ENCODE data around the gene DUSP1. TPM values are rescaled to one million over a fixed set of nuclear protein-coding genes. Genes with fewer than 3 reads are reported as not detected.

The DUSP1 gene
- total RNA-seq, 4 donors from 2014 or later: 488 to 965 (median 649) TPM

DNA sequence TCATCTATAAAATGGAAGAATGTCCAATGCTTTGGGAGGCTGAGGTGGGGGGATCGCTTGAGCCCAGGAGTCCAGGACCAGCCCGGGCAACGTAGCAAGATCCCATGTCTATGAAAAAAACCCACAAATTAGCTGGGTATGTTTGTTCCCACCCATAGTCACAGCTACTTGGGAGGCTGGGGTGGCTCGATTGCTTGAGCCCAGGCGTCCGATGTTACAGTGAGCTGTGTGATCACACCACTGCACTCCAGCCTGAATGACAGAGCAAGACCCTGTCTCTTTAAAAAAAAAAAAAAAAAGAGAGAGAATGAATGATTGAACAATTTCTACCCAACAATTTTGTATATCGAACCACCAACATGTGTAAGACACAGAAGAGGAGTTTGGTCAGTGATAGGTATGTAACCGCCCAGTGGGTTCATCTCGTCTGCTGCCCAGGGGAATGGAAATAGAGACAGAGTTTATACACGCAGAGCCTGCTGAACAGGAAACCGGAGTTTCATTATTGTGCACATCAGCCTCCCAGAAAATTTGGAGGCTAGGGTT is 36.8 kb upstream of the DUSP1 start:
- Histone ChIP-seq H3K4me1 (no peaks in the 10 kb centered on the region), H3K27ac (peak overlapping the region in 3 of 4 donors; percentile 56 to 71 (median 67)), H3K27me3 (no peaks in the 10 kb centered on the region), H3K4me3 (no peak overlapping the region), H3K36me3 (no peaks in the 10 kb centered on the region), H3K9me3 (peaks cover 0 to 8% (median 0%) of the 10 kb centered on the region in 3 donors)
- TF ChIP-seq, protein P1, sequence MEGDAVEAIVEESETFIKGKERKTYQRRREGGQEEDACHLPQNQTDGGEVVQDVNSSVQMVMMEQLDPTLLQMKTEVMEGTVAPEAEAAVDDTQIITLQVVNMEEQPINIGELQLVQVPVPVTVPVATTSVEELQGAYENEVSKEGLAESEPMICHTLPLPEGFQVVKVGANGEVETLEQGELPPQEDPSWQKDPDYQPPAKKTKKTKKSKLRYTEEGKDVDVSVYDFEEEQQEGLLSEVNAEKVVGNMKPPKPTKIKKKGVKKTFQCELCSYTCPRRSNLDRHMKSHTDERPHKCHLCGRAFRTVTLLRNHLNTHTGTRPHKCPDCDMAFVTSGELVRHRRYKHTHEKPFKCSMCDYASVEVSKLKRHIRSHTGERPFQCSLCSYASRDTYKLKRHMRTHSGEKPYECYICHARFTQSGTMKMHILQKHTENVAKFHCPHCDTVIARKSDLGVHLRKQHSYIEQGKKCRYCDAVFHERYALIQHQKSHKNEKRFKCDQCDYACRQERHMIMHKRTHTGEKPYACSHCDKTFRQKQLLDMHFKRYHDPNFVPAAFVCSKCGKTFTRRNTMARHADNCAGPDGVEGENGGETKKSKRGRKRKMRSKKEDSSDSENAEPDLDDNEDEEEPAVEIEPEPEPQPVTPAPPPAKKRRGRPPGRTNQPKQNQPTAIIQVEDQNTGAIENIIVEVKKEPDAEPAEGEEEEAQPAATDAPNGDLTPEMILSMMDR (IDR thresholded peaks at IDR 0.05): no peak
- TF ChIP-seq EP300 (IDR thresholded peaks at IDR 0.05) (no peak), POLR2AphosphoS5 (IDR thresholded peaks at IDR 0.05) (no peak), POLR2A (IDR thresholded peaks at IDR 0.05) (no peak)
- ATAC-seq: no peak
- 88 to 95% methylated on average over 5 to 7 of the region's 11 CpGs for WGBS, 2 donors (ENCODE audit: low coverage in 1 of 2)

DNA sequence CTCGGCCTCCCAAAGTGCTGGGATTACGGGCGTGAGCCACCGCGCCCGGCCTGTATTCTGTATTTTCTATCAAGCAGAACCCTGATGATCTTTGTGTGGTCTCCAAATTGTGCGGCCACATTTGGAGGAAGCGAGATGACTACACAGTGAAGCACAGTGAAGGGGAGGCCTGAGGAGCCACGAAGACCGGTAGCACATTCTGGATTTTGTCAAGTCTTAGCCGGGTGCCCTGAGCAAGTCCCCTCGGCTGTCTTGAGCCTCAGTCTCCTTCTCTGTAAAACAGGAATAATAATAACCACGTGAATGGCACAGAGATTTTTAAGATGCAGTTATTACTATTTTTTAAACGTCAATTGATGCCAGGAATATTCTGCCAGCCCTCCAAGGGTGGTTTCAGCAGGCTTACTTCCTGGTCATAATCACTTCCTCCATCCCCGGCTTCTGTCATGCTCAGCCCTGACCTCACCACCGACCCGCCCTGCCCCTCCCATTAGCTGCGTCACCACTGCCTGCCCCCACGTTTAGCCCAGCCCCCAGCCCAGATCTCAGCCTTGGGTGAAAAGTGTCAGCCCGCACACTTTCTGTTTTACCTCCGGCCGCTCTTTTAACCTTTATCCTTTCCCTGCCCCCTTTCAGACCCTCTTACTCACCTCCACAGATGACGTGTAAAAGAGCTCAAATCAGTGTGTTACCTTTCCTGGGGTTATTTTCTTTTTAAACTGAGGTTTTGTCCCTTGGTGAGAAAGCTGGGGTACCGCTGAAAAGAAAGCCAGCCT is 36.1 kb upstream of the DUSP1 start:
- no peaks in the 10 kb centered on the region for H3K27me3 ChIP-seq
- no peaks in the 10 kb centered on the region for H3K4me1 ChIP-seq
- 30 to 60% methylated on average over 7 to 17 of the region's 24 CpGs for WGBS, 2 donors (ENCODE audit: low coverage in 1 of 2)
- no peaks in the 10 kb centered on the region for H3K36me3 ChIP-seq
- peak overlapping the region in 1 of 2 donors; percentile 23 for H3K4me3 ChIP-seq
- H3K9me3 ChIP-seq: peaks cover 0 to 8% (median 0%) of the 10 kb centered on the region in 3 donors
- ATAC-seq: peak; percentile 93
- TF ChIP-seq, protein P1 (IDR thresholded peaks at IDR 0.05): no peak
- TF ChIP-seq POLR2A (IDR thresholded peaks at IDR 0.05): peak in 1 of 2 donors; percentile 28
- peak overlapping the region in 3 of 4 donors; percentile 56 to 71 (median 67) for H3K27ac ChIP-seq

DNA sequence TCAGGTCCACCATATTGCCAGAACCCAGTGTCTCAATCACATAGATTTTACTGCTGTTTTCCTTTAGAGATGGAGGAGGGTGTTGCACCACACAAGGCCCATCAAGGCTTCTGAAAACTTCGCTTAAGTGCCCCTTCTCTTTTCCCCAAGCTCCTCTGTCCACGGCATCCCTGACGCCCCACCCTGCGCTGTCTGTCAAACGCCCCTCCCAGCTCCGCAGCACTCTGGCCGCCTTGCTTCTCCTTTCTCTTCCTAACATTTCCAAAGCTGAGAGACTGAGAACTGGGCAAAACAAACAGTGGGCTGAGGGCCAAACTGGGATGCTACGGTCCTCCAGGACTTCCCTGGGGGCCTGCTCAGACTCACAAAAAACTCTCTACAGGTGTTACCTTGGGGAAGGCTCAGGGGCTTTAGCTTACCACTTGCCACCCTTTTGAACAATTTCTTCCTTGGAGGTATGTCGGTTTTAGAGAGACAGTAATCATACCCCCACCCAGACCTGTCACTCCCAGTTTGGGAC is 34.8 kb upstream of the DUSP1 start:
- WGBS, 2 donors (ENCODE audit: low coverage in 1 of 2): 17 to 92% methylated on average over 1 to 8 of the region's 9 CpGs
- TF ChIP-seq EP300 (IDR thresholded peaks at IDR 0.05) (no peak), POLR2AphosphoS5 (IDR thresholded peaks at IDR 0.05) (no peak), POLR2A (IDR thresholded peaks at IDR 0.05) (no peak)
- TF ChIP-seq, protein P1 (IDR thresholded peaks at IDR 0.05): no peak
- H3K9me3 ChIP-seq: peaks cover 0 to 8% (median 0%) of the 10 kb centered on the region in 3 donors
- no peak for ATAC-seq
- H3K27ac ChIP-seq: peak overlapping the region in 1 of 4 donors; percentile 37
- H3K36me3 ChIP-seq: no peaks in the 10 kb centered on the region
- no peaks in the 10 kb centered on the region for H3K27me3 ChIP-seq
- H3K4me1 ChIP-seq: peaks cover 0 to 7% (median 0%) of the 10 kb centered on the region in 3 donors
- H3K4me3 ChIP-seq: no peak overlapping the region

DNA sequence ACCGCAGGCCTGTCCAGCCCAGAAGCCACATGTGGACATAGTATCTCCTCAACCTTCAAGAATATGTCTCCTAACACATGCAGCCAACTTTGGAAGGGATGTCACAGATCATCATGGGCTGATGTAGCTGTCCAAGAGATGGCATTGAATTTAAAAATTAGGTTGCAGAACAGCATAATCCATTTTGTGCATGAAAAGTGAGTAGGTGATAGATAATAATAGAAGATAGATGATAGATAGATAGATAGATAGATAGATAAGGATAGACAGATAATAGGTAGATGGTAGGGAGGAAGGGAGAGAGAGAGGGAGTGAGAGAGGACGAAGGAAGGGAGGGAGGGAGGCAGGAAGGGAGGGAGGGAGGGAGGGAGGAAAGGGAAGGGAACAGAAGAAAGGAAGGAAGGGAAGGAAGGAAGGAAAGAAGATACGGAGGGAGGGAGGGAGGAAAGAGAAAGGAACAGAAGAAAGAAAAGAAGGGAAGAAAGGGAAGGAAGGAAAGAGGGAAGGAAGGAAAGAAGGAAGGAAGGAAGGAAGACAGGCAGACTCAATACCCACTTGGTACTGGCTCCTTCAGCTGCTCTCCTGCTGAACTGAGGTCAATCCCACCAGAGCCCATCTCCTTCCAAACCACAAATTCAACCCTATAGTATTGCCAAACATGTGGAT is 34.2 kb upstream of the DUSP1 start:
- no peaks in the 10 kb centered on the region for H3K27me3 ChIP-seq
- peak overlapping the region in 1 of 4 donors; percentile 37 for H3K27ac ChIP-seq
- TF ChIP-seq EP300 (IDR thresholded peaks at IDR 0.05) (no peak), POLR2A (IDR thresholded peaks at IDR 0.05) (no peak), POLR2AphosphoS5 (IDR thresholded peaks at IDR 0.05) (no peak)
- TF ChIP-seq, protein P1 (IDR thresholded peaks at IDR 0.05): no peak
- peaks cover 0 to 8% (median 0%) of the 10 kb centered on the region in 3 donors for H3K9me3 ChIP-seq
- no peaks in the 10 kb centered on the region for H3K36me3 ChIP-seq
- H3K4me3 ChIP-seq: no peak overlapping the region
- 83 to 89% methylated on average over 1 to 3 of the region's 3 CpGs for whole genome bisulfite sequencing, 2 donors (ENCODE audit: low coverage in 1 of 2)
- no peak for ATAC-seq
- H3K4me1 ChIP-seq: peaks cover 0 to 7% (median 0%) of the 10 kb centered on the region in 3 donors

All from gastroesophageal sphincter (tissue), 4 donors.